NB4 (cell line): Measurements from ENCODE around the gene NRCAM.

Experiments
- CTCF ChIP-seq: IDR thresholded peaks from one replicate; pipeline ENCODE4 v1.5.1; 2012; ENCODE audit warnings: low read depth, low read length
- MAX ChIP-seq: IDR thresholded peaks from 2 replicates; pipeline ENCODE4 v1.6.1; 2011; ENCODE audit warnings: low read depth, low read length
- MYC ChIP-seq: IDR thresholded peaks from 2 replicates; pipeline ENCODE4 v1.6.1; 2011; ENCODE audit warnings: low read depth, low read length
- POLR2A ChIP-seq: IDR thresholded peaks from 2 replicates; pipeline ENCODE4 v1.6.1; 2011; ENCODE audit warnings: mild to moderate bottlenecking; ENCODE audit not compliant: insufficient read length; ENCODE audit errors: extremely low read depth

- TF ChIP-seq CTCF (no peak), POLR2A (no peak), MAX (no peak), MYC (no peak)
These were observed 291.3 kb downstream of the NRCAM start for GRCh38 chr7:108164946-108165345.
